Vagina (tissue), 2 donors: ENCODE results near the gene ARHGAP10.

Experiments used
- CTCF ChIP-seq, 3 experiments: fragments of 450-650 bp in 2 of 3; fragments of 200-600 bp in 1 of 3; sonication (generic) in 1 of 3; IDR thresholded peaks; one replicate each; pipeline ENCODE4 v1.5.1; 2017 to 2019; ENCODE audit warnings: antibody characterized with exemption in 3 of 3, mild to moderate bottlenecking in 2 of 3, moderate library complexity in 2 of 3
- POLR2A ChIP-seq, 2 donors: fragments of 450-650 bp; IDR thresholded peaks; one replicate each; pipeline ENCODE4 v1.6.1; 2017; ENCODE audit warnings: antibody characterized with exemption in 2 of 2, mild to moderate bottlenecking in 2 of 2, moderate library complexity in 2 of 2
- POLR2AphosphoS5 ChIP-seq, 2 donors: sonication (generic); formaldehyde crosslinking; IDR thresholded peaks; one replicate each; pipeline ENCODE4 v1.9.0; 2017; ENCODE audit warnings: antibody characterized with exemption in 2 of 2, mild to moderate bottlenecking in 2 of 2, low read depth in 1 of 2; ENCODE audit not compliant: insufficient read depth in 1 of 2

- TF ChIP-seq CTCF (IDR thresholded peaks at IDR 0.05) (no peak), POLR2A (IDR thresholded peaks at IDR 0.05) (no peak), POLR2AphosphoS5 (IDR thresholded peaks at IDR 0.05; ENCODE audit: insufficient read depth in 1 of 2, low read depth in 1 of 2) (no peak)
These were observed 91.2 kb downstream of the ARHGAP10 start for GRCh38 chr4:147823130-147823529.
